HG03064 (cell line): ENCODE data around the gene GGTLC1.

Experiments used
- ATAC-seq: cut with Tn5 transposase; IDR thresholded peaks from one replicate; pipeline ENCODE4 v1.9.1; 2021; ENCODE audit warnings: low read depth; ENCODE audit not compliant: unreplicated experiment

GGTLC1 gene

DNA sequence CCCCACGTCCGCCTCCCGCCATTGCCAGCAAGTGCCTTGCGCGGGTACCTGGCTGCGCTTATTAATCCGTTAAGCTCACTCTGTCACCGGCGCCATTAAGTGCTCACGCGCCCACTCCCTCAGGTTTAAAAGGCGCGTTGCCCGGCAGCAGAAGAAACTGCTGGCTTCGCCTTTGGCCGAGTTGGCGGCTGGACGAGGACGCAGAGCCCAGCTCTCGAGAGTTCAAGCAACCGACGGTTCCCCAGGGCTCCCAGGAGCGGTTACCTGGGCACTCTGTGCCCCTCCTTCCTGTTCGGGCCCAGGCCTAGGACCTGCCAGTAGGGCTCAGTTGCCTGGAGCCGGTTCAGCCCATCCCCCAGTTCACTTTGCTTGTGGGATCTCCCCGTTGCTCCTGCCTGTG is at the start of gene GGTLC1:
Gene GGTLC1, minus strand, starts transcription at position 219 of the 400 bp plus-strand sequence. CDS start 2,168 bp downstream, outside the sequence.
- no peak for ATAC-seq

- ATAC-seq = no peak
Observed at GRCh38 chr20:24034820-24035219, 46.2 kb upstream of the GGTLC1 start.

DNA sequence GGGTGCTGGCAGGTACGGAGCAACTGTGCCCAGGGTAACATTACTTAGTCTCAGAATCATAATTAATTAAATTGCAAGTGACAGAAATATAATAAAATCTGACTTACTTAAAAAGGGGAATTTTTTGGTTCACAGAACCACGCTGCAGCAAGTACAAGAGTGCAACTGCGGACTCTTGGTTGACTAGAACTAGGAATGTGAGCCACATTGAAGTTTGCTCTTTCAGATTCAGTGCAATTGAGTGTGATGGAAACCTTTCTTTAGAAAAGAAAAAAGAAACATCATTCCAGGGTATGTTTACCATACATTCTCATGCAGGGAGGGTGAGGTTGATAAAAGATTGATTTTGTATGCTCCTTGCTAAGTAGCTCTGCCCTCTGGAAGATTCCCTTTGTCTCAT is 45.0 kb upstream of the GGTLC1 start:
- no peak for ATAC-seq

GRCh38 chr20:24033151-24033550 is 44.6 kb upstream of the GGTLC1 start:
- no peak for ATAC-seq

DNA sequence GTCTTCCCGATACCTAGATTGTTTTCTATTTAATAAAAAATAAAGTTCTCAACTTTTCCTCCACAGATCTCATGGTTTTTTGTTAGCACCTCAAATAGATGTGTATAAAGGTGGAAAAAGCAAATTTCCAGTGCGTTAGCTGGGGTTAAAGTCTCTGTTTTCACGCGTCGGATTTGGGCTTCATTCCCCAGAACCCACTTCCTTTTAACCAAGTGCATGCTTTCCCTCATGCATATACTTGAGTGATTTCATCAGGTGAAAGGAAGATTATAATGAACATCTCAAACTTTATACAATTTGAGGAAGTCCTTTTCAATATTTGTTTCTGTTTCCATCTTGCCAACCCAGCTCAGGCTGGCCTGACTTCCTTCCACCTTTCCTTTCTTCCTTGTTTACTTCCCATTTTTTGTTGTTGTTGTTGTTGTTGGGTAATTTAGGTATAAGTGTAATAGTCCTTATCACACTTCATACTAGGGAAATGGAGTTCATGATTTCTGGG is 43.9 kb upstream of the GGTLC1 start:
- no peak for ATAC-seq

- peak; percentile 67 for ATAC-seq
Observed at GRCh38 chr20:24027229-24027628, 38.6 kb upstream of the GGTLC1 start.

GRCh38 chr20:24022621-24023180 is 34.1 kb upstream of the GGTLC1 start:
- ATAC-seq = no peak

GRCh38 chr20:24018796-24019195 is 30.2 kb upstream of the GGTLC1 start:
- no peak for ATAC-seq

GRCh38 chr20:24017458-24017755 is 28.8 kb upstream of the GGTLC1 start:
- no peak for ATAC-seq

GRCh38 chr20:24016607-24017457 is 28.3 kb upstream of the GGTLC1 start:
- no peak for ATAC-seq

DNA sequence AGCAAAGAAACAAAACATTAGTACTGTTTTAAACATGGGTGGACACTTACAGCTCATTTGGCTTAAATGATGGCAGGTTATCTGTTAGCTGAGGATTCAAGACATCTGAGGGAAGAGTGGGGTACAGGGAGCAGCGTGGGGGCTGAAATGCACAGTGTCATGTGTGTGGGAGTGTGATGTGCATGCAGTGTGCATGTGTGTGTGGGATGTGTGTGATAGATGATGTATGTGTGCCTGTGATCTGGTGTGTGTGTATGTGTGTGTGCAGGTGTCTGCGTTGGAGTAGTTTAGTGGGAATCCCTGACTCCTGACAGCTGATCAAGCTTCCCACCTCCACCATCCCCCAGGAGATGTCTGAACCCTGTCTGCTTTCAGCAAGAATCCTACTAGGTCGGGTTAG is 25.4 kb upstream of the GGTLC1 start:
- ATAC-seq = no peak

DNA sequence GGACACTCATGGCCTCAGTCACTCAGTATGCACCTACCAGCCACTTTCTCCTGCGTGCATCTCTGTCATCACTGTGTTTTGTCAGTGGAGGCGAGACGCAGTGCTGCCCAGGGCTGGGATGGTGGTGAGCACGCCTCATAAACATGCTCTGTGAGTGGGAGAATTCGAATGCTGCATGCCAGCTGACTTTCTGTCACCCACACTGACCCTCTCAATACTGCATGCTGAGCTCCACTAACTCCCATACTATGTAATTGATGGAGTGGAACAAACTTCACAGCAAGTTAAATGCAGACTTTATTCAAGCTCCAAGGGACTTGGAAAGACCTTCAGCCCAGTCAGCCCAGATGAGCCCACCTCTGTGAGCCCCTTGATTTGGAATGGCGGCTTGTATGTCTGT is 22.7 kb upstream of the GGTLC1 start:
- no peak for ATAC-seq

DNA sequence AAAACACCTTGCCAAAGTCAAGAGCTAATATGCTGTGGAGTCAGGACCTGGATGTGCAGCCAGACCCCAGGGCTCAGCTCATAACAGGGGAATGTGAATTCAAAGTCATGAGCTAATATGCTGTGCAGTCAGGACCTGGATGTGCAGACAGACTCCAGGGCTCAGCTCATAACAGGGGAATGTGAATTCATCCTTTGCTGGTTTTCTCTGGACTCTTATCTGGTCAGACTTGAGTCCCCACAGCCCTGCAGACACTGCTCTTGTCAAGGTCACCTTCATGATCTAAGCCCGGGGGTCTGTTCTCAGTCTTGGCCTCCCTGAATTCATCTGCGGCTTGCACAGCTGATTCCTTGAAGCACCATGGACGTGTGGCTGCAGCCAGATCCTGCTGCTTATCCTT is 19.2 kb upstream of the GGTLC1 start:
- no peak for ATAC-seq

DNA sequence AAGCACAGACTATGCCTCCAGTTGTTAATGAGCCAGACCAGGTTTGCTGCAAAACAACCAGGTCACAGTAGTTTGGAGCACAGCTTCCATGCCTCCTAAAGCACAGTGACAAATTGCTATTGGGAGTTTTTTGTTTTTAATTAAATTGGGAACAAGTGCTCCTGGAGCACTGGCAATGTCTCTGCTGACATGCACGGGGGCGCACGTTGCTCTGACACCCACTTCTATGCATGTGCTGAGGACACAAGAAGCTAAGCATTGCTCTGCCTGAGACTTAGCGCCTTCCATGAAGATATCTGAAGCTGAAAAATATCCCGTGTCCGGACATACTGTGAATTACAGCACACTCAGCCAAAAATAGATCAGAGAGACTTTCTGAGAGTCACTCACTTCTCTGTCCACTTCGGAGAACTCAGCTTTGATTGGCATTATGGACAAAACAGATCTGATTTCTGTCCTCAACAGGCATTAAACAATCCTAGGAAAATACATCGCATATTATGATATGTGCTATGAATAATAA is 18.6 kb upstream of the GGTLC1 start:
- no peak for ATAC-seq

DNA sequence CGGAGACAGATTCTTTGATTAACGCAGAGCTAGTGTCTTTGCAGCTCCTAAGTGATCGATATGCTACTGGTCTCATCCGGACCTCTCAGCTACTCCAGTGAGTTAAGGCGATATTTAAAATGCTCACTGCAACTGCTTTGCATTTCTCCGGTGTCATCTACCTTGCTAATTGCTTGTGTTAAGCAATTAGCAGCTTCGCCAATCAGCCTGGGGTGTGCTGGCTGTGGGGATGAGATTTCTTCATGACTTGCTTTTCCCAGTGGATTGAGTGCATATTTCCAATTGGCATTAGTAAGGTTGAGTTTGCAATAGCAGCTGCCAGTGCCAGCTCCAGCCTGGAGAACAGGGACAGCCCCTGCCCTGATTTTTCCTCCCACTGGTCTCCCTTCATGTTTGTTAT is 18.0 kb upstream of the GGTLC1 start:
- ATAC-seq = no peak

DNA sequence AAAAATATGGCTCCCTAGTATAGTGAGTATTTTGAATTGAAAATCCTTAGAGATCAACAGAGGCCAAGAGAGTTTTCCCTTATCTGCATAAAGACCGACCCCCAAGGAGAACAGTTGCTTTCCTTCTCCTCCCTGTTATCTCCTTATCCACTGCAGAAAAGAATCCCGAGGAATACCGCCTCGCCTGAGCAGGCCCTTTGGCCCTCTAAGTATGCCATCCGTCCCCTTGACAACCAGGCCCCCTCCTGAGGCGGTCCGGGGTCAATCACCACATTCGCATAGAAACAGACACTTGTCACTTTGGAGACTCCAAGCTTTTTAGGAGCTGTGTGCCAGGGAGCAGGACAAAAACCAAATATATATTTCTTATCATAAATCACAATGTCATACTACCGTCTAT is 15.9 kb upstream of the GGTLC1 start:
- ATAC-seq = no peak

GRCh38 chr20:24002896-24003295 is 14.3 kb upstream of the GGTLC1 start:
- ATAC-seq = no peak

DNA sequence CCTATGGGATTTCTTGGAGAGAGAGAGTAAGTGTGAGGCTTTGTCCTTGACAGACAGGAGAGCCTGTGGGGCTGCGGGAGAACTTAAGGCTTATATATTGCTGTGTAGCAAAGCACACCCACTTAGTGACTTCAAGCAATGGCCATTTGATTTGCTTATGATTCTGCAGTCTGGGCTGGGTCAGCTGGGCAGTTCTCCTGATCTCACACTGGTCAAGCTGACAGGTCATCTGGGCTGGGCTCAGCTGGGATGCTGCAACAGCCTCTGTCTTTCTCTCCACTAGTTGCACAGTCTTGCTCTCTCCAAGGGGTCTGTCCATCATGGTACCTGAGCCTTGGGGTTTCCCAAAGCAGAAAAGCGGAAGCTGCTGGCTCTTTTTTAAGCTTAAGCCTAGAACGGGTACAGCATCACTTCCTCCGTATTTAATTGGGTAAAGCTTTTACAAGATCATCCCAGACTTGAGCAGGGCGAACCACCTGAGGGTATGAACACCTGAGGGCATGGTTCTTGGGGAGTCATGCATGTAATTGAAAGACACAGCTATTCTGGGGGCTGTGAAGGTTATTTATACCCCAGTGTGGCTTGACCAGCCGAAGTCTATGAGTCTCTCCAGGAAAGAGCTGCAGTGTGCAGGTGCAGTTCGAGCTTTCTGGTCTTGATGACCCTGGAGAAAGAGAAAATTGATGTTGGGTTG is 13.3 kb upstream of the GGTLC1 start:
- ATAC-seq = no peak

GRCh38 chr20:23998844-23999243 is 10.3 kb upstream of the GGTLC1 start:
- ATAC-seq = no peak

DNA sequence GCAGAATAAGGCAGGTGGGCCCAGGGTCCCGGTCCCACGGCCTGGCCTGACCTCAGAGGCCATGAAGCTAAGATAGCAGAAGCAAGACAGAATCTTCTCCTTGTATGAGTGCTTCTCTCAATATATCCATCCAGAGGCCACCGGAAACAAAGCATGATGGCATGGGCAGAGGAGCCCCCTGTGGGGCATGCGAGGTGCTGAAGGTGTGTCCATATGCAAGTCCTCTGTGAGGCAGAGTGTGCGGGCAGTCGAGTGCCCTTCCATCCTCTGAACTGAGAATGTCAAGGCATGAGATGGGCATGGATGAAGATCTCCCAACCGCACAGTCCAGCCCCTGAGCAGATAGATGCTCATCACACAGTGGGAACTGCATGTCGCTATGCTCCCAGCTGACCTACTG is 9.8 kb upstream of the GGTLC1 start:
- no peak for ATAC-seq

DNA sequence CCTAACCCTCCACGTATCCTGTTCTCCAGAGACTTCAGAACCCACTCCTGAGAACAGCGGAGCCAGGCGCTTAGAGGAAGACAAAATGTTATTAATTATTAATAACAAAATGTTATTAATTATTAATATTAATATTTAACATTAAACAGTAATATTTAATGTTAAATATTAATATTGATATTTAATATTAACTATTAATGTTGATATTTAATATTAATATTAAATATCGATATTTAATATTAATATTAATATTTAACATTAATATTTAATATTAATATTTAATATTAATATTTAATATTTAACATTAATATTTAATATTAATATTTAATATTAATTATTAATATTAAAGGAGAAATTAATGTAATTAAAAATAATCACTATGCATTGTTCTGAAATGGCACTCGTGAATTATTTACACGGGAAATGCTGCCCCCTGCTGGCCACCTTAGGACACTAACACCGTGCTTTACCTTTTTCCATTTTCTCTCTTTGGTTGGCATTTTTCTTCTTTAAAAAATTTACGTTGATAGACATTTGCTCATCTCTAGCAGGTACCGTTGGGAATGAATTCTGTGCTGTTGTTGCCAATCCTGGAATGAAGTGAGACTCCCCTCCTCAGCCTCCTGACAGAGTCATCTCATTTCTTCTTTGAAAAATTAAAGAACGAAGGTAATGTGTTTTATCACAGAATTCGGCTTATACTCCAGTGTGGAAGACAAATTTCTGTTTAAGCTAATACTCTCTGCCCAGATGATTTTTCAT is 7.5 kb upstream of the GGTLC1 start:
- no peak for ATAC-seq
